Ovary (tissue), 3 donors: ENCODE data around the gene ACCS.

Source experiments
- EP300 ChIP-seq: sonication (generic); formaldehyde crosslinking; IDR thresholded peaks from one replicate; pipeline ENCODE4 v1.6.1; 2017; ENCODE audit warnings: antibody characterized with exemption
- POLR2A ChIP-seq: fragments of 450-650 bp; IDR thresholded peaks from one replicate; pipeline ENCODE4 v1.6.1; 2017; ENCODE audit warnings: antibody characterized with exemption, mild to moderate bottlenecking, moderate library complexity
- TF ChIP-seq, protein P1 (sequence below), 3 donors: fragments of 450-650 bp in 2 of 3; fragments of 200-600 bp in 1 of 3; IDR thresholded peaks; one replicate each; pipeline versions ENCODE4 v1.5.1 to v1.8.0; 2016 to 2022; ENCODE audit warnings: antibody characterized with exemption in 3 of 3, mild to moderate bottlenecking in 1 of 3
- donor health status: DM: no; HTN: no; CAD: no.

- TF ChIP-seq, protein P1, sequence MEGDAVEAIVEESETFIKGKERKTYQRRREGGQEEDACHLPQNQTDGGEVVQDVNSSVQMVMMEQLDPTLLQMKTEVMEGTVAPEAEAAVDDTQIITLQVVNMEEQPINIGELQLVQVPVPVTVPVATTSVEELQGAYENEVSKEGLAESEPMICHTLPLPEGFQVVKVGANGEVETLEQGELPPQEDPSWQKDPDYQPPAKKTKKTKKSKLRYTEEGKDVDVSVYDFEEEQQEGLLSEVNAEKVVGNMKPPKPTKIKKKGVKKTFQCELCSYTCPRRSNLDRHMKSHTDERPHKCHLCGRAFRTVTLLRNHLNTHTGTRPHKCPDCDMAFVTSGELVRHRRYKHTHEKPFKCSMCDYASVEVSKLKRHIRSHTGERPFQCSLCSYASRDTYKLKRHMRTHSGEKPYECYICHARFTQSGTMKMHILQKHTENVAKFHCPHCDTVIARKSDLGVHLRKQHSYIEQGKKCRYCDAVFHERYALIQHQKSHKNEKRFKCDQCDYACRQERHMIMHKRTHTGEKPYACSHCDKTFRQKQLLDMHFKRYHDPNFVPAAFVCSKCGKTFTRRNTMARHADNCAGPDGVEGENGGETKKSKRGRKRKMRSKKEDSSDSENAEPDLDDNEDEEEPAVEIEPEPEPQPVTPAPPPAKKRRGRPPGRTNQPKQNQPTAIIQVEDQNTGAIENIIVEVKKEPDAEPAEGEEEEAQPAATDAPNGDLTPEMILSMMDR (IDR thresholded peaks at IDR 0.05), result no peak
- TF ChIP-seq EP300 (no peak), POLR2A (no peak)
Measured at GRCh38 chr11:44031549-44031948, 34.5 kb upstream of the ACCS start.
